Activated T-cell treated with anti-CD3 and anti-CD28 coated beads, Interleukin-2, amount 50 U/mL, for 48 hours (primary cell): ENCODE results near the gene ACTR5.
A peak's percentile ranks its signal among the peaks of the same experiment; 100 is the strongest.

Experiments used
- DNase-seq, 2 experiments: peaks; one replicate each; pipeline ENCODE4 v3.0.0-alpha.2; 2020

The ACTR5 gene

DNA sequence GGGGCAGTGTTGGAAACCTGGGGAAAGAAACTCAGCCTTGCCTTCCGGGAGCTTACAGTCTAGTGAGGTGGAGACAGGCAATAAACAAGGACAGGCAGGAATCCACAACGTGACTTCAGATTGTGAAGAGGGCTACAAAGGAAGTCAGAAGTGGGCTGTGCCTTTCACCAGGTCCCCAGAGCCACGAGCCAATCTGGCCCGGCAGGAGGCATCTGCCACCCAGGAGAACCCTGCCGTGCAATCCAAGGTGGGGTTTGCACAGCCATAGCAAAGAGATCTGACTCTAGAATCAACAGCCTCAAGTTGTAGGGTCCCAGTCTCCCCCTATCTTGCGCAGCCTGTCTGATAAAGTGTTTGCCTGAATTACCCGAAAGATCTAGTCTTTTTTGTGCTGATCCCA is 18.5 kb upstream of the ACTR5 start:
- DNase-seq, result peak in 1 of 2 experiments; percentile 39

DNA sequence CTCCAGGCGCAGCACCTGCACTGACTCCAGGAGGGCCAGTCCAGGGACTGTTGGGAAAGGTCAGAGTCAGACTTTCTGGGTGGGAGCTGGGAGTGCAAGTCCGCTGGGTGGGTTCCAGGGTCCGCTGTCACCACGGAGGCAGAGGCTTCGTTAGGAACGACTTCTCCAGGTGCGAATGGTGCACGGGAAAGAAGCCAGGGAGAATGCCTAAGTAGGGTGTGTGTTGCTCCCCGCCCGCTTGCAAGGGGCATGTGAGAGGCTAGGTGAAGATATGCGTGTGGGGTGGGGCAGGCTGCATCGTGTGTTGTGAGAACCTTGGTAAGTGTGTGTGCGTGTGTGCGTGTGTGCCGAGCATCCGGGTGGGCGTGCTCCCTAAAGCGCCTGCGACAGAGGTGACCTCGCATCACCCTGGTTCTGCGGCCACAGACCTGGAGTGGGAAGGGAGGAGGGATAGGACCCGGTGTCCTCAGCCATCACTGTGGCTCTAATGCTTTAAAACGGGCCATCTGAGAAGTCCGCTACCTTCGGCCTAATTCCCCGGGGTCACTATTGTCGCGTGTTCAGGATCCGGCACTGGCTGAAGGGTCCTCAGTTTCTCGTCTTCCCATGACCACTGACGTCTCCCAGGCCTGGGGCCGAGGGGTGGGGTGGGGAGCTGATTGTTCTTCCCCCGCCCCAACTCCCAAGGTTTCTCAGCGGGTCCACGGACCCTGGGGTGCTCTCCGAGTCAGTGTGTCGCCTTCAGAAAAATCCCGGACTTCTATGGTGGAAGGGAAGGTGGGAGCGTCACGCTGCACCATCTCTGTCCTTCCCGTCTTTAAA is 17.9 kb upstream of the ACTR5 start:
- DNase-seq, result peak in 1 of 2 experiments; percentile 36

DNA sequence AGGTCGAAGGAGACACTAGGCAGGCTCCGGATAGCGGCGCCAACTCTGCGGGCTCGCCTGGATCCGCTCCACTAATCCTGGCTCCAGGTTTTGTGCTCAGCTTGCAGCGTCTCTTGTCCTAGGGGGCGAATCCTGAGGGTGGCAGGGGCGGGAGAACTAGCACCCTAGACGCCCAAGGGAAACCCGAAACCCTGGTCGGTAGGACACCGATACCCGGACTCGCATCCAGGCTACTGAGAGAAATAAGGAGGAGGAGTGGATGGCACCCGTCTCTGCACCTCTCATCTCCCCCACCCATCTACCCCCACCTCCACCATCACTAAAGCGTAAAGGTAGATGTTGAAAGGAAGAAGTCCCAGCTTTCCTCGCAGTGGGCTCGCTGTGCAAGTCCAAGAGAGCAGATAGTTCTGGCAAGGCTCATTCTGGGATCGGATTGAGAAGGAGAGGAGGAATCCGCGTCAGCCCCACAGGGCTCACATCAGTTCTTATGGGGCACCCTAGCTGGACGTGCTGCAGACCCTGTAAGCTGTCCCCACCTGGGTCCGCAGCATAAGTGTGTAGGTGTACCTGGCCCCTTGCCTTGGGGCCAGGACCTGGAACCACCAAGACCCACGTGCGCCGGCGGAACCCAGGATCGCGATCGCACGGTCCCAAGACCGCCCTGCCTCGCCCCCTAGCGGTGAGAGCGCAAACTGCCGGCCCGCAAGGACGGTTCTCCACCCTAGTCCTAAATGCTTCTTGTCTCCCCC is 17.1 kb upstream of the ACTR5 start:
- DNase-seq, result peak; percentile 87 to 89

DNA sequence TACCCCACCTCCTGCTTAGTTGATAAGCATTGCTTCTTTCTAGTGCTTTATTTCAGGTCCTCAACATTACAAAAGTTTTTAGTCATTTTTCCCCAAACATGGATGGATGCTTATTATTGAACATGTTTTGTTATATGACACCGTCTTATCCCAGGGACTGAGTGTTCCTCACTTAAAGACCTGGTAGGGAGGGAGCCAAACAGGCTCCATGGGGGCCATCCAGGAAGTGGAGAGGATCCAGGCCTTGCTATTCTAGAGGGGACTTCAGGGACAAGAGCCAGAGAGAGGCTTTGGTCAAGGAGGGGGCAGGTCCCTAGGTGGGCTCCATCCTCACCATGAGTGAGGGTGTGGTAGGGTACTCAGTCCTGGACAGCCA is 16.5 kb upstream of the ACTR5 start:
- no peak for DNase-seq

DNA sequence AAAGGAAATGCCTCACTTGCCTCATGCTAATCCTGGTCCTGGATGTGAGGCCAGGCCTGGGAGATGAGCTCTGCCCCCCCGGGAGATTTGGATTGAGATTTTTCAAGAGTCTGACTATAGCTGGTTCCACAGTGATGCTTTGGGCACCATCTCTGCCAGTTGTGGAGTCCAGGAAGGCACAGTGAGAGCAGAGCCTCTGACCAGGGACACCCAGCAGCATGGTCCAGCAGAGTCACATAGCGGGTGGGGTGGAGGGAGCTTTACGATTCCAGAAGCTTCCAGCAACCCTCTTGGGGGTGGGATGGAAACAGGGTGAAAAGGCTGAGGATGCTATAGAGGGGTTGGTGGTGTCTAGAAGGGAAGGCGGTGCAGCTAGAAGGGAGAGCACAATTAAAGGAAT is 15.3 kb upstream of the ACTR5 start:
- DNase-seq, result no peak

DNA sequence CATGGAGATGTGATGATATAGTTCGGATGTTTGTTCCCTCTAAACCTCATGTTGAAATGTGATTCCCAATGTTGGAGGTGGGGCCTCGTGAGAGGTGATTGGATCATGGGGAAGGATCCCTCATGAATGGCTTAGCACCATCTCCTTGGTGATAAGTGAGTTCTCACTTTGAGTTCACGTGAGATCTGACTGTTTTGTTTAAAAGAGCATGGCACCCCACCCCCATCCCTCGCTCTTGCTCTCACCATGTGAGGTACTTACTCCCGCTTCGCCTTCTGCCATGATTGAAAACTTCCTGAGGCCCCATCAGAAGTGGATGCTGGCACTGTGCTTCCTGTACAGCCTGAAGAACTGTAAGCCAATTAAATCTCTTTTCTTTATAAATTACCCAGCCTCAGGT is 13.1 kb upstream of the ACTR5 start:
- DNase-seq, result no peak

DNA sequence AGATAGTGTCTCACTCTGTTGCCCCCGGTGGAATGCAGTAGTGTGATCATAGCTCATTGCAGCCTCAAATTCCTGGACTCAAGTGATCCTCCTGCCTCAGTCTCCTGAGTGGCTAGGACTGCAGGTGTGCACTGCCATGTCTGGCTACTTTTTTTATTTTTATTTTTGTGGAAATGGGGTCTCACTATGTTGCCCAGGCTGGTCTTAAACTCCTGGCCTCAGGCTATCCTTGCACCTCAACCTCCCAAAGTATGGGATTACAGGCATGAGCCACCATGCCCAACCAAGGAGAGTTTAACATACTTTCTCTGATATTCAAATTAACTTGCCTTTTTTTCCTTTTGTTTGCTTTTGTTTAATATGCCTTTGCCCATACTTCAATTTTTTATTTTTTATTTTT is 10.4 kb upstream of the ACTR5 start:
- no peak for DNase-seq

DNA sequence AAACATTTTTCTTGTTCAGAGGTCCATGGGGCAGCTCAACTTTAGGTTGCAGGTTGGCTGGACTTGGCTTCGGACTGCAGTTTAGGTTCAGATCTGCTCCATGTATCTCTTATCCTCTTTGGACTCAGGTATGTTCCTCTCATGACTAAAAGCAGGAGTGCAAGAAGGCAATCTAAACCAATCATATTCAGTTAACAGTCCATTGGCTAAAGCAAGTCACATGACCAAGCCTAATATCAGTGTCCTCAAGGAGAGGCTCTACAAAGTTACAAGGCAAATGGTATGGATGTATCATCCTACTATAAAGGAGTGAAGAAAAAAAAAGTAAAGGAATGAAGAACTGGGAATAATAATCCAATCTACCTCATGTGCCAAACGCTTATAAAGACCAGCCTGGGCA is 2.5 kb upstream of the ACTR5 start:
- DNase-seq, result no peak

DNA sequence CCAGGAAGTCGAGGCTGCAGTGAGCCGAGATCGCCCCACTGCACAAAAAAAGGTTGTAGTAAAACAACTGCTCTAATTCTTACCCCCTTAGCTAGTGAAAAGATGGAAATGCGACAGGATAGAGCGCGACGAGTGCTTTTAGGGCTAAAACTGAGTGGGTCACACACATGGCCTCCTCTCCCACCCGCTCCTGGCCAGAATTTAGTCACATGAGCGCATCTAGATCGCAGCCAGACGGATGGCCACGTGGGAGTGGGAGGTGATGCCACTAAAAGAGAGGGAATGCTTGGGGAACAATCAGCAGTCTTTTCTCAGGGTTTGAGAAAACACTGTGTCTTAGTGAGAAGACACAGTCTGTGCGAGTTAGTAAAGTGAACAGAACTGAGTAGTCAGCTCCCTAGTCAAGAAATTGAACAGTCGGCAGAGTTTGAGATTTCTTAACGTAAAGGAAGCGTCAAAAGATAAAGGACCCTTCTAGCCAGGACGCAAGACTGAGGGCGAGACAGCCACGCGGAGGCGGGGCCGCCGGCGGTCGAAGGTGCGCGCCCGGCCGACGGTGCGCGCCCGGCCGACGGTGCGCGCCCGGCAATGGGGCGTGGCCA is 664 bp upstream of the ACTR5 start:
- no peak for DNase-seq

DNA sequence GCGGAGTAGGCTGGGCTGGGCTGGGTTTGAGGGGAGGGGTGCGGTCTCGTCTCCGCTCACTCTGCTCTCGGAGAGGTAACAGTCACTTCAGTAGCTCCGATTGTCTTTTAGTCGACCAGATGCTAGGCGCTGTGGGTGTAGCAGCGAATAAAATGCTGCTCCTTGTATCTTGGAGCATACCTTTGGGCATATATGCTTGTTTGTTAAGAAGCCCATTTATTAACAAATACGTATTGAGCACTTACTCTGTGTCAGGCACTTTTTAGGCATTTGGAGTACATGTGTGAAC is 545 bp downstream of the ACTR5 start:
- DNase-seq, result peak in 1 of 2 experiments; percentile 79

DNA sequence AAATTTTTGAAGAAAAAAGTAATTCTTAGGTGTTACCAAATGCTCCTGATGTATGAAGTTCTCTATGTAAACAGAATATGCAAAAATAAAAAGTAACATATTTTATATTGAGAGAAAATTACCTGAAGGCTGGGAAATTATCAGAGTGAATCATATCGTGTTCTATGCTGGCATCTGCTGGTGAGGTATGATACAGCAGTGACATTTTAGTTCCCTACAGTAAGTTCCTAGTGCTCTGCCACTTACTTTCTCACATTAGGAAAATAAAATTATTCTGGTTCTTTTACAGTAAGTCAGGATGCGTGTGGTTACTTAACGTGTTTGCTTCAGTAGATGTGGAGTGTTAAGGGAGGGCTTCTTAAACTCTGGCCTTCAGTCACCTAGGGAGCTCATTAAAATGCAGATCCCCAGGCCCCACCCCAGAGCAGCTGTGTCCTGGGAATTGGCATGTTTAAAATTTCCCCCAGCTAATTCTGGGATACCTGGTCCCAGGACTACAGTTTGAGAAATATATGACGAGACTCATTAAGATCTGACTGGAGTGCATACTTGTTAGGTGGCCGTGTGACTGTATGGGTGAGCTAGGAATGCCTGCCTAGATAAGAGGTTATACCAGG is 3.2 kb downstream of the ACTR5 start:
- DNase-seq, result no peak

DNA sequence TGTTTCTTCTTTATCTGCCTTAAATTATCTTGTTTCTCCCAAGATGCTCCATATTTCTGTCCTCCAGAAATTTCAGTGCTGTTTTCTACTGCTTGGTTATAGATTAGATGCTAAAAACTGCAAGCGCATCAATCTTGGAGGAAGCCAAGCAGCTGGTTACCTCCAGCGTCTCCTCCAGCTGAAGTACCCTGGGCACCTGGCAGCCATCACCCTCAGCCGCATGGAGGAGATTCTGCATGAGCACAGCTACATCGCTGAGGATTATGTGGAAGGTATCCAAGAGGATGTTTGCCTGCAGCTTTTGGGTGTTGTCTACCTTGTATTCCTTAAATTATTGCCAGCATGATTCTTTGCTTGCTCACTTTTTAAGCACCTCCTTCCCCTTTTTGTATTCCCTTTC is 3.8 kb downstream of the ACTR5 start:
- DNase-seq, result no peak

DNA sequence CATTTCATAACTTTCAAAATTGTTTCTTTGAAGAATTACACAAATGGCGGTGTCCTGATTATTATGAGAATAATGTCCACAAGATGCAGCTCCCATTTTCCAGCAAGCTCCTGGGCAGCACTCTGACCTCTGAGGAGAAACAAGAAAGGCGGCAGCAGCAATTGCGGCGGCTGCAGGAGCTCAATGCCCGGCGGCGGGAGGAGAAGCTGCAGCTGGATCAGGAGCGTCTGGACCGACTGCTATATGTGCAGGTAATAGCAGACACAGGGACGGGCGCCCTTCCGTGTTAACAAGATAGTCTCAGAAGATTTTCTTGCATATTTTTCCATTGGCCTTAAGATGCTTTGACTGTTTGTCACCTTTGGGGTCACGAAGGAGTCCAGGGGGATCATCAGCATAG is 6.7 kb downstream of the ACTR5 start:
- no peak for DNase-seq

DNA sequence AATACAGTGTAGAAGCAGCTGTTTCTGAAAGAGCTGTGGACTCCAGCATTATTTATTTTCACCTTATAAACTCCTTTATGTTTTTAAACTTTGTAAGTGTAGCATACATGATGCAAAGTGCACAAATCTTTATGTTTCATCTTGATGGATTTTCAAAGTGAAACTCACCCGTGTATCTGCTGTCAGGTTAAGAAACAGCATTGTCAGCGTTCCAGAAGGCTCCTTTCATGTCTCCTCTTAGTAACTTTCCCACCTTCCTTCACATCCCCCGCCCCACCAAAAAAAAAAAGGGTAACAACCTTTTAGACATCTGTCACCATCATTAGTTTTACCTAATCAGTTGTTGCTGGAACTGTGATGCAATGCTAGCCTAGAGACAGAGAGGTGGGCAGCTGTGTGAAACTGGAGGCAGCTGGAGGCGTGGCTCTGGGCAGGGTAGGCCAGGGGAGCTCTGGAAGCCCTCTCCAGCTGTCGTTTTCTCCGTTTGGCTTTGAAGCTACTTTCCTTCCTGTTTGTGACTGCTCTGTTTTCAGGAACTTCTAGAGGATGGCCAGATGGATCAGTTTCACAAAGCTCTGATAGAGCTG is 7.2 kb downstream of the ACTR5 start:
- no peak for DNase-seq

DNA sequence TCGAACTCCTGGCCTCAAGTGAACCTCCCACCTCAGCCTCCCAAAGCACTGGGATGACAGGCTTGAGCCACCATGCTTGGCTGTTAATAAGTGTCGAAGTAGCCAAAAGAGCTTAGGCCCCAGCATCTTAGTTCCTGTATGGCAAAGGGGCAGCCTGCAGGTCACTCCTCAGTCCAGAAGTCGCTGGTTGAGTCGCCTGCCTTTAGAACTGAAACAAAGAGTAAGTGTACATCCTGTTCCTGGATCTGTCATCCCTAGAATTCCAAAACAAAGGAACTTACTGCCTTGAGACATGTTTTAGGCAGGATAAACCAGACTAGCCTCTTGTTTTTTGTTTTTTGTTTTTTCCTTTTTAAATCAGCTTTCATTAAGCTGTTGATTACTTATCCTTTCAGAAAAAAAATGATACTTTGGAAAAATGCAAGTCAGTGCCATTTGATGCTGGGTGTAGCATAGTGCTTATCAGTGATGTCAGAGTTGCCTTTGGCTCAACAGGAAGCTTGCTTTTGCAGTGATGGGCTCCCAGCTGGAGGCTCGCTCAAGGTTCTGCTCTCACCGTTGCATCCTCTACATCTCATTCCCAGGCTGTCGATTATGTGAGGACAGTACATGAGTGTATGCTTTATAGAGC is 9.0 kb downstream of the ACTR5 start:
- no peak for DNase-seq

DNA sequence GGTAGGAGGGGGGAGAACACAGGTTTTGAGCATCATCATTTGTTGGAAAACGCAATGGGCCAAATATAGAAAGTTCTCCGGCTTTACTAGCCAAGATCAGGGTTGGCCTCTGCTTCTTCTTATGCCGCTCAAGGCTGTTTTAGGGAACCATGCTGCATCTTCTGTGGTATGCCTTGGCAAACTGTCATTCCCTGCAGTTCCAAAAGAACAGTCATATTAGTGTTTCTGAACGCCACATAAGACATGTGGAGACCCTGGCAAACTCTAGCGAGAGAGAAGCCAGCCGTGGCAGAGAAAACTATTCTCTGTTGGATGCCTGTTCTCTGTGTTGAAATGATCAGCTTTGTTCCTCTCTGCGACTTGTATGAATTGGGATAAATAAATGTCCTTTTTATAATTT is 10.8 kb downstream of the ACTR5 start:
- no peak for DNase-seq

DNA sequence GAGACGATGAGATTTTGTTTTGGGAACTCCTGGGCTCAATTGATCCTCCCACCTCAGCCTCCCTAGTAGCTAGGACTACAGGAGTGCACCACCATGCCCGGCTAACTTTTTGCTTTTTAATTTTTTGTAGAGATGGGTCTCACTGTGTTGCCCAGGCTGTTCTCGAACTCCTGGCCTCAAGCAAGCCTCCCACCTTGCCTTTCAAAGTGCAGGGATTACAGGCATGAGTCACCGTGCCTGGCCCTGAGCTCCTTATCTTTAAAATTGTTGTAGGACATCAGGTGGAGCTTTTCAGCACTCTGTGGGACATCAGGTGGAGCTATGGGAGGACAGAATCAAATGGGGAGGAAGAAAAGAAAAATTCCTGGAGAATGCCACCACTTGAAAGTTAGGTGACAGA is 12.7 kb downstream of the ACTR5 start:
- DNase-seq, result no peak

DNA sequence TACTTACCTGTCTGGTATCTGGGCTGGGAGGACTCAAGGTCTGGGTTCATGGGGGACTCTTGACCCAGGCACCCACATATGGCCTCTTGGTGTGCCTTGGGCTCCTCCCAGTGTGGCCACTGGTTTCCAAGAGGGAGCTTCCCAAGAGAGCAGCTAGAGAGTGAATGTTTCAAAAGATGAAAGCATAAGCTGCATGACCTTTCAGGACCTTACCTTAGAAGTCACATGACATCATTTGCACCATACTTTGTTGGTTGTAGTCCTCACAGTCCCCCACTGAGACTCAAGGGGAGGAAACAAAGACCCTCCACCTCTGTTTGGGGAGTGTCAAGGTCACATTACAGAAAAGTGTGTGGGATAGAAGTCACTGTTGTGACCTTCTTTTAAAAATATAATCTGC is 13.9 kb downstream of the ACTR5 start:
- DNase-seq, result no peak

DNA sequence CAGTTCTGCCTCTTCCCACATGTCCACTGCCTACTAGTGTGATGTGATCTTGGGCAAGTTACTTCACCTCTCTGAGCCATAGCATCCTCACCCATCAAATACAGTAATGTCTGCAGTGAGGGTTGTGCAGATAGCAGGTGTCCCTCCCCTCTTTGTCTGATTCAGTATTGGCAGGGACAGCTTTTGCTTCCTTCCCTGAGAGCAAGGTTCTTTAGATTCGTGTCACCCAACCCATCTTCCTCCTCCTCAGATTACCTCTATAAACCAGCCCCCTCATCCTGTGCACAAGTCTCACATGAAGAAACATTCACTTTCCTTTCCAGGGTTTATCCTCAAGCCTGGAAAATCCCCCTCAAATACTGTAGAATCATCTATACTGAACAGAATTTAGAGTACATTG is 15.4 kb downstream of the ACTR5 start:
- no peak for DNase-seq

DNA sequence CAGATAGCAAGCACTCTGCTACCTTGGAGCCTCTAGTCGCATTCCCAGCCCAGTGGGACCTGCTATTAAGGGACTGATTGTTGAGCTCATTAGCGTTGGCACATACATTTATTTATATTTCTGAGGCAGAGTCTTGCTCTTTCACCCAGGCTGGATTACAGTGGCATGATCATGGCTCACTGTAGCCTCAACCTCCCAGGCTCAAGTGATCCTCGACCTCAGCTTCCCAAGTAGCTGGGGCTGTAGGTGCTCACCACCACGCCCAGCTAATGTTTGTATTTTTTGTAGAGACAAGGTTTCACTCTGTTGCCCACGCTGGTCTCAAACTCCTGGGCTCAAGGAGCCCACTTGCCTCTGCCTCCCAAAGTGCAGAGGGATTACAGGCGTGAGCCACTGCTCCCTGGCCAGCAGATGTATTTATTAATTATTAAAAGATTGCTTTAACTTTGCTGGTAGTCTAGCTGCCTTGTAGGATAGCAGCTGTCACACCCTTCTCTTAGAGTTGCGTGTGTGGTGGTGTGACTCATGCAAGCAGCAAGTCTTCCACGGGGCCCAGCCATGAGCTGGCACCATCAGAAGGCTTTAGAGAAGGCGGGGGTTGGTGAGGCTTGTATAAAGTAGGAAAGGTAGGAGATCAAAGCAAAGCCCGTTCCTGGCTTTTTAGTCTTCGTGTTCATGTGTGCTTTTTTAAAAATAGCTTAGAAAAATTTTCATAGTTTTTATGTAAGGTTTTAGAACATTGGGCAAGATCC is 16.5 kb downstream of the ACTR5 start:
- peak; percentile 68 for DNase-seq

DNA sequence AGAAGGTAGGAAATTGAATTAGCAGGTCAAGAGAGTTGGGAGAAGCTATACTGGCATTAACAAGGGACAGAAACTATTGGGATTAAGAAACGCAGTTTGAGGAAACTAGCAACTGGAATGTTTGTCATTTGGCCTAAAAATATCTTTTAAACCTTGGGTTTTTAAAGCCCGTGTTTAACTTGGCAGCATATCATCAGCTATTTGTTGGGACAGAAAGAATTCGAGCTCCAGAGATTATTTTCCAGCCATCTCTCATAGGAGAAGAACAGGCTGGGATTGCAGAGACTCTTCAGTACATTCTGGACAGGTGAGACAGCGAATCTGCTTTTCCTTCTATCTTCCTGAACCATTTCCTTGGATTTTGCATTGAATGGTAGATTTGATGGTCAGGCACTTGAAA is 17.8 kb downstream of the ACTR5 start:
- DNase-seq, result no peak
